T-cell (primary cell): ENCODE results near the gene CREB1. TPM values are rescaled to one million over a fixed set of nuclear protein-coding genes. Genes with fewer than 3 reads are reported as not detected.
"Not testable (repeated sequence)": the region's sequence is repeated elsewhere in the genome, so short reads cannot be mapped to it uniquely, and the experiment has no call there.

Experiments used
- ATAC-seq, 4 experiments: fragments of 200-7000 bp in 3 of 4; fragments of 150-1000 bp in 1 of 4; cut with Tn5 transposase; replicated peaks in 1 of 4; 1 replicate in 3 of 4; 2 replicates in 1 of 4; pipeline ENCODE4 v1.10.0; 2021; ENCODE audit warnings: moderate library complexity in 3 of 4, mild to moderate bottlenecking in 2 of 4, moderate number of reproducible peaks in 1 of 4
- CTCF ChIA-PET, 2 donors: fragments of 300-600 bp; sonication (Branson Sonifier 250); formaldehyde crosslinking; loops; one replicate each; lab custom pipeline; 2022; ENCODE audit warnings: antibody characterized with exemption in 2 of 2; lab: Charles Lee
- POLR2A ChIA-PET, 2 donors: fragments of 300-600 bp; sonication (Branson Sonifier 250); formaldehyde crosslinking; loops; one replicate each; lab custom pipeline; 2022; ENCODE audit warnings: antibody characterized with exemption in 2 of 2; lab: Charles Lee
- DNase-seq, 35 experiments: peaks; one replicate each; pipeline versions ENCODE4 v3.0.0 to v3.0.0-alpha.2; 2013 to 2023
- H3K27ac ChIP-seq: one replicate; pipeline ENCODE4 v1.5.1; 2013; ENCODE audit warnings: low read length
- H3K27me3 ChIP-seq, 2 experiments: replicated peaks in 1 of 2; 1 replicate in 1 of 2; 2 replicates in 1 of 2; pipeline versions ENCODE4 v1.6.1 to v1.7.0; 2013; ENCODE audit warnings: low read length in 1 of 2, mixed read lengths in 1 of 2; ENCODE audit not compliant: control insufficient read depth in 2 of 2, insufficient read depth in 2 of 2; ENCODE audit errors: extremely low read depth in 1 of 2
- H3K36me3 ChIP-seq, 2 donors: 1 replicate in 1 of 2; 2 replicates in 1 of 2; pipeline versions ENCODE4 v1.6.1 to v1.7.0; 2013; ENCODE audit warnings: low read length in 1 of 2; ENCODE audit not compliant: control insufficient read depth in 2 of 2, insufficient read depth in 1 of 2; ENCODE audit errors: extremely low read depth in 1 of 2
- H3K4me1 ChIP-seq, 2 experiments: 1 replicate in 1 of 2; 2 replicates in 1 of 2; pipeline versions ENCODE4 v1.6.1 to v1.7.0; 2013; ENCODE audit warnings: low read length in 2 of 2, mixed read lengths in 1 of 2; ENCODE audit not compliant: insufficient read depth in 2 of 2, control insufficient read depth in 1 of 2; ENCODE audit errors: extremely low read depth in 1 of 2
- H3K4me3 ChIP-seq, 2 donors: 1 replicate in 1 of 2; 2 replicates in 1 of 2; pipeline versions ENCODE4 v1.5.1 to v1.7.0; 2013; ENCODE audit warnings: mild to moderate bottlenecking in 2 of 2, low read length in 1 of 2, moderate library complexity in 1 of 2; ENCODE audit not compliant: control insufficient read depth in 1 of 2; ENCODE audit errors: extremely low read depth in 1 of 2
- H3K9me3 ChIP-seq: 2 replicates; pipeline ENCODE4 v1.7.0; 2013
- H3K27ac Mint-ChIP-seq, 2 donors: one replicate each; pipeline ENCODE4 v1.8.0; 2020 to 2021; ENCODE audit warnings: mild to moderate bottlenecking in 2 of 2, mixed read lengths in 2 of 2
- H3K27me3 Mint-ChIP-seq, 2 donors: one replicate each; pipeline ENCODE4 v1.8.0; 2021 to 2022; ENCODE audit warnings: mixed read lengths in 2 of 2
- H3K36me3 Mint-ChIP-seq: one replicate; pipeline ENCODE4 v1.8.0; 2021; ENCODE audit warnings: mixed read lengths
- H3K4me1 Mint-ChIP-seq, 3 donors: one replicate each; pipeline ENCODE4 v1.8.0; 2020 to 2022; ENCODE audit warnings: mixed read lengths in 3 of 3, mild to moderate bottlenecking in 1 of 3
- H3K4me3 Mint-ChIP-seq, 3 donors: one replicate each; pipeline ENCODE4 v1.8.0; 2020 to 2022; ENCODE audit warnings: mild to moderate bottlenecking in 3 of 3, mixed read lengths in 3 of 3, moderate library complexity in 3 of 3
- H3K9me3 Mint-ChIP-seq, 3 donors: one replicate each; pipeline ENCODE4 v1.8.0; 2020 to 2022; ENCODE audit warnings: mixed read lengths in 3 of 3
- whole genome bisulfite sequencing: methylation state at CpG from one replicate; pipeline ENCODE4 v1.1.5; 2013; ENCODE audit warnings: missing lambda C conversion rate; ENCODE audit not compliant: insufficient coverage; 5-methylcytosine and 5-hydroxymethylcytosine counted together
- total RNA-seq, 35 experiments: library from RNA in 6 of 35; stranded (reverse) in 6 of 35; fragments of 120-200 nt in 1 of 35; gene quantifications; one replicate each; pipeline versions ENCODE4 v1.2.1 to v1.2.4 and lab custom pipeline; 2013 to 2026

The CREB1 gene
- total RNA-seq, 5 donors from 2014 or later (not counting 1 experiment from before 2014, with no cell fraction given): 94.0 to 118 (median 100) TPM

- no peaks in the 10 kb centered on the region for H3K4me1 ChIP-seq
- H3K9me3 ChIP-seq: no peaks in the 10 kb centered on the region
- H3K4me3 ChIP-seq: no peak overlapping the region
- H3K9me3 Mint-ChIP-seq: no peaks in the 10 kb centered on the region
- H3K36me3 Mint-ChIP-seq: no peaks in the 10 kb centered on the region
- ChIA-PET POLR2A (interaction anchor here (0.6 to 1.1 kb wide), 2 partner anchors 9 to 69 kb away, joined by 4 to 5 read pairs; partner anchors contain the start of gene METTL21A (in 1 of the 2)), CTCF (interaction anchor here in 1 of 2 donors (0.7 to 1.6 kb wide), 2 partner anchors 8 to 22 kb away, joined by 4 to 5 read pairs; partner anchors contain the start of gene METTL21A)
- WGBS: 100% methylated on average over 1 of the region's 3 CpGs
- H3K36me3 ChIP-seq: no peaks in the 10 kb centered on the region
- H3K27ac ChIP-seq: no peak overlapping the region
- no peak overlapping the region for H3K4me3 Mint-ChIP-seq
- H3K27ac Mint-ChIP-seq: no peak overlapping the region
- no peaks in the 10 kb centered on the region for H3K4me1 Mint-ChIP-seq
- no peak for ATAC-seq
- no peak for DNase-seq
- H3K27me3 ChIP-seq: no peaks in the 10 kb centered on the region
- H3K27me3 Mint-ChIP-seq: no peaks in the 10 kb centered on the region
Measured at GRCh38 chr2:207633686-207634085, 103.9 kb downstream of the CREB1 start.

DNA sequence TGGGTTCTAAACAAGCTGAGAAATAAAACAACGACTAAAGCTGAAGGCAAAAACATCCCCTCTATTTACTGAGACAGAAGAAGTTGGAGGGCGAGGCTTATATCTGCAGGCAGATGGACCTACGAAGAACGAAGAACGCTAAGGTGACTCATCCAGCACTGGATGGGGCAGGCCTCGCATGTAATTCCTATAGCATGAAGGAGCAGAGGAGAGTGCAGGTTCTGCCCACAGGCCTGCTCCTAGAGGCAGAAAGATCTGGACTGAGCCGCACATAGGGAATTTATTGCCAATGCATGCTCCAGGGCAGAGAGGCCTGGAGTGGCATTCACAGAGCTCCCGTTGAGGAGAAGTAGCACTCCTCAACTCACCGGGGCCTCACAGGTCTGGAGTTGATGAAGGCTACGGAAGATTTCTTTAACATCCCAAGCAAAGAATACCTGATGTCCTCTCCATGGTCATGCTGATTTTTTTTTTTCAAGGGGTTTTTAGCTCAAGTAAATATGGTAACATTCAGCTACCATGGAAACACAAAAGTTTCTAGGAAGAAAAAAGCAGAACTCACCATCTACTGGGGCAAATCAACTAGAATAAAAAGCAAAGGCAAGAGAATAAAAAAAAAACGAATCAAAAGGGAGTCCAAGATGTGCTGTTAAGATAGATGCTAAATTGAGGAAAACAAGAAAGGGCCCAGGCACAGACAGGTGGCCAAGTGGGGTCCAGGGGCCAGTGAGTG, 105.9 kb downstream of the CREB1 start:
- POLR2A ChIA-PET: no interaction called here

GRCh38 chr2:207639288-207639687, 109.5 kb downstream of the CREB1 start:
- H3K36me3 ChIP-seq, H3K27me3 Mint-ChIP-seq, H3K4me1 ChIP-seq, POLR2A ChIA-PET, H3K4me1 Mint-ChIP-seq, H3K36me3 Mint-ChIP-seq, H3K27ac Mint-ChIP-seq, H3K27ac ChIP-seq, ATAC-seq, H3K27me3 ChIP-seq, DNase-seq, H3K4me3 Mint-ChIP-seq, H3K9me3 ChIP-seq, H3K4me3 ChIP-seq: not testable (repeated sequence)
- no CpG with 5 or more reads among the region's 3 CpGs for WGBS
- CTCF ChIA-PET: interaction anchor here in 1 of 2 donors (0.7 kb wide), 1 partner anchor 76 kb away, joined by 3 read pairs; no protein-coding TSS in a partner anchor
- peaks cover 0 to 11% (median 4%) of the 10 kb centered on the region in 3 donors for H3K9me3 Mint-ChIP-seq

More for the DNA sequence above, 105.9 kb downstream of the CREB1 start:
- no peak overlapping the region for H3K27ac ChIP-seq
- H3K4me3 ChIP-seq: no peak overlapping the region
- H3K4me1 Mint-ChIP-seq: no peaks in the 10 kb centered on the region
- no peak overlapping the region for H3K27ac Mint-ChIP-seq
- 95% methylated on average over 7 of the region's 11 CpGs for WGBS
- H3K4me1 ChIP-seq: no peaks in the 10 kb centered on the region
- H3K36me3 ChIP-seq: no peaks in the 10 kb centered on the region
- ATAC-seq (no peak), DNase-seq (no peak)
- H3K9me3 ChIP-seq: no peaks in the 10 kb centered on the region
- H3K27me3 ChIP-seq: no peaks in the 10 kb centered on the region
- H3K27me3 Mint-ChIP-seq: no peaks in the 10 kb centered on the region
- no peak overlapping the region for H3K4me3 Mint-ChIP-seq
- H3K36me3 Mint-ChIP-seq: no peaks in the 10 kb centered on the region
- H3K9me3 Mint-ChIP-seq: peaks cover 0 to 5% (median 4%) of the 10 kb centered on the region in 3 donors
- CTCF ChIA-PET: interaction anchor here in 1 of 2 donors (0.6 kb wide), 1 partner anchor 344 kb away, joined by 3 read pairs; no protein-coding TSS in a partner anchor

GRCh38 chr2:207640160-207640559, 110.4 kb downstream of the CREB1 start:
- H3K27ac ChIP-seq: no peak overlapping the region
- H3K27me3 ChIP-seq: peaks cover 0 to 5% of the 10 kb centered on the region in 2 experiments
- no peaks in the 10 kb centered on the region for H3K9me3 ChIP-seq
- CTCF ChIA-PET: no interaction called here
- H3K4me1 ChIP-seq: no peaks in the 10 kb centered on the region
- POLR2A ChIA-PET: no interaction called here
- no peak overlapping the region for H3K27ac Mint-ChIP-seq
- no peak overlapping the region for H3K4me3 Mint-ChIP-seq
- peaks cover 3% of the 10 kb centered on the region for H3K36me3 Mint-ChIP-seq
- peaks cover 0 to 11% (median 4%) of the 10 kb centered on the region in 3 donors for H3K9me3 Mint-ChIP-seq
- no peaks in the 10 kb centered on the region for H3K4me1 Mint-ChIP-seq
- no peaks in the 10 kb centered on the region for H3K36me3 ChIP-seq
- ATAC-seq (no peak), DNase-seq (no peak)
- no peak overlapping the region for H3K4me3 ChIP-seq
- H3K27me3 Mint-ChIP-seq: peaks cover 4 to 10% of the 10 kb centered on the region in 2 donors

GRCh38 chr2:207640661-207641060, 110.9 kb downstream of the CREB1 start:
- H3K27ac Mint-ChIP-seq: no peak overlapping the region
- DNase-seq: no peak
- CTCF ChIA-PET: no interaction called here

DNA sequence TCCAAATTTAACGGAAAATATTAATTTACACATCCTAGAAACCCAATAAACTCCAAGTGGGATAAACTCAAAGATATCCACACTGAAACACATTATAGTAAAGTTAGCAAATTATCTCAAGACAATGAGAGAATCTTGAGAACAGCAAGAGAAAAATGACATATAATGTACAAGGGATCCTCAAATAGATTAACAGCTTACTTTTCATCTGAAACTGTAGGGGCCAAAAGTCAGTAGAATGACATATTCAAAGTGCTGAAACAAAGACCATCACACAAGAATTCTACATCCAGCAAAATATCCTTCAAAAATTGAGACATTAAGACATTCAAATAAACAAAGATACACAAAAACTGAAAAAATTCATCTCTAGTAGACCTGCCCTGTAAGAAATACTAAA, 114.1 kb downstream of the CREB1 start:
- Histone ChIP-seq H3K4me3 (no peak overlapping the region), H3K4me1 (no peaks in the 10 kb centered on the region), H3K36me3 (no peaks in the 10 kb centered on the region), H3K27me3 (peaks cover 0 to 5% of the 10 kb centered on the region in 2 experiments), H3K9me3 (no peaks in the 10 kb centered on the region), H3K27ac (no peak overlapping the region)
- H3K27me3 Mint-ChIP-seq: peaks cover 4 to 10% of the 10 kb centered on the region in 2 donors
- ATAC-seq (no peak), DNase-seq (no peak)
- no peaks in the 10 kb centered on the region for H3K4me1 Mint-ChIP-seq
- H3K36me3 Mint-ChIP-seq: peaks cover 3% of the 10 kb centered on the region
- H3K4me3 Mint-ChIP-seq: no peak overlapping the region
- ChIA-PET CTCF (interaction anchor here in 1 of 2 donors (0.6 kb wide), 1 partner anchor 14 kb away, joined by 3 read pairs; no protein-coding TSS in a partner anchor), POLR2A (no interaction called here)
- no peak overlapping the region for H3K27ac Mint-ChIP-seq
- WGBS: no CpG with 5 or more reads among the region's 1 CpG
- peaks cover 0 to 11% (median 4%) of the 10 kb centered on the region in 3 donors for H3K9me3 Mint-ChIP-seq

More at GRCh38 chr2:207640661-207641060, 110.9 kb downstream of the CREB1 start:
- H3K9me3 Mint-ChIP-seq: peaks cover 0 to 11% (median 4%) of the 10 kb centered on the region in 3 donors
- no CpG with 5 or more reads among the region's 1 CpG for WGBS
- H3K4me1 Mint-ChIP-seq: no peaks in the 10 kb centered on the region
- Histone ChIP-seq H3K4me1 (no peaks in the 10 kb centered on the region), H3K4me3 (no peak overlapping the region), H3K36me3 (no peaks in the 10 kb centered on the region), H3K9me3 (no peaks in the 10 kb centered on the region), H3K27me3 (peaks cover 0 to 5% of the 10 kb centered on the region in 2 experiments), H3K27ac (no peak overlapping the region)
- POLR2A ChIA-PET: no interaction called here
- H3K27me3 Mint-ChIP-seq: peaks cover 4 to 10% of the 10 kb centered on the region in 2 donors
- no peak overlapping the region for H3K4me3 Mint-ChIP-seq
- peaks cover 3% of the 10 kb centered on the region for H3K36me3 Mint-ChIP-seq
- ATAC-seq: no peak
